C4-2B (cell line): ENCODE results near the gene B4GALNT1.
A peak's percentile ranks its signal among the peaks of the same experiment; 100 is the strongest.

ENCODE experiments used
- H3K27ac ChIP-seq: fragments of 450-650 bp; 2 replicates; pipeline ENCODE4 v1.5.1; 2017
- ZFX ChIP-seq: fragments of 450-650 bp; IDR thresholded peaks from 2 replicates; pipeline ENCODE4 v1.6.1; 2017
- TF ChIP-seq, protein P1 (sequence below): fragments of 450-650 bp; conservative IDR thresholded peaks from 2 replicates; pipeline ENCODE4 v1.5.1; 2017; ENCODE audit warnings: mild to moderate bottlenecking

Gene B4GALNT1

DNA sequence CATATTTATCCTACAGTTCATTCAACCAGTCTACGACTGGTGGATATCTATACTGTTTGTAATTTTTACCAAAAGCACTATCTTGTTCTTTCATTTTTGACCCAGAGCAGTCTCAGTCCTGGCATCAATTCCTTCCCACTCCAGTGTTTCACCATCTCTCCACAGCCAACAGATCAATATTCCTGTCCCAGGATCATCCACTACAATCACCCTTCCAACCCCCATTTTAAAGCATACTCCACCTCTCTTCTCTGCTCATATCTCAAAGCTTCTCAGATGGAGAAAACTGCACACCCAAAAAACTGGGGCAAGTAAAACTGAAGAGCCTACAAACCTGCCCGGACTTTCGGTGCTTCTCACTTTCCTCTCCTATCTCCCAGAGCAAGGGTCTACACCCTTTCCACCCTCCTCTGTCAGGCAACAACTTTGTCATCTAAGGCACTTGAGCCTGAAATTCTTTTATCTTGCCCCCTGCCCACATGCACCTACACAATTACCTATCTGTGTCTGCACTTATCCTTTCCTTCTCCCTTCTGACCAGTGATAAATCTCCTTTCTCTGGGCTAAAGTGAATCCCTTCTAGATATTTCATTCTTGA lies 46.1 kb downstream of the B4GALNT1 start:
- no peak for TF ChIP-seq ZFX
- H3K27ac ChIP-seq = no peak overlapping the region

DNA sequence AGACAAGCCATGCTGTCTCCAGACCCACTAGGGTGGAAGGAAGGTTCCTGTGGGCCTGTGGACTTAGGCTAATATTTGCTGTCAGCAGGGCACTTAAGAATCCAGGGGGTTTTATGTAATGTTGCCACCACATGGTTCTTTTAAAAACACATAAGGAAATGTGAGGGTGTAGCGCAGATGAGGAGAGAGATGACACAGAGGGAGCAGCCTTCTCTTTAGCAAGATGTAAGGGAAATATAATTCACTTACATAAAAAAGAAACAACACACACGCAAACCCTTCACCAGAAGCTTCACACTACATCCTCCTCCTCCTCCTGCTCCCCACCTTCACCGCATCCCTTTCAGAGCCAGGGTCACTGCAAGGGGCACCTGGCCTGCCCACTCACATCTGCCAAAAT lies 46.9 kb downstream of the B4GALNT1 start:
- TF ChIP-seq, protein P1, sequence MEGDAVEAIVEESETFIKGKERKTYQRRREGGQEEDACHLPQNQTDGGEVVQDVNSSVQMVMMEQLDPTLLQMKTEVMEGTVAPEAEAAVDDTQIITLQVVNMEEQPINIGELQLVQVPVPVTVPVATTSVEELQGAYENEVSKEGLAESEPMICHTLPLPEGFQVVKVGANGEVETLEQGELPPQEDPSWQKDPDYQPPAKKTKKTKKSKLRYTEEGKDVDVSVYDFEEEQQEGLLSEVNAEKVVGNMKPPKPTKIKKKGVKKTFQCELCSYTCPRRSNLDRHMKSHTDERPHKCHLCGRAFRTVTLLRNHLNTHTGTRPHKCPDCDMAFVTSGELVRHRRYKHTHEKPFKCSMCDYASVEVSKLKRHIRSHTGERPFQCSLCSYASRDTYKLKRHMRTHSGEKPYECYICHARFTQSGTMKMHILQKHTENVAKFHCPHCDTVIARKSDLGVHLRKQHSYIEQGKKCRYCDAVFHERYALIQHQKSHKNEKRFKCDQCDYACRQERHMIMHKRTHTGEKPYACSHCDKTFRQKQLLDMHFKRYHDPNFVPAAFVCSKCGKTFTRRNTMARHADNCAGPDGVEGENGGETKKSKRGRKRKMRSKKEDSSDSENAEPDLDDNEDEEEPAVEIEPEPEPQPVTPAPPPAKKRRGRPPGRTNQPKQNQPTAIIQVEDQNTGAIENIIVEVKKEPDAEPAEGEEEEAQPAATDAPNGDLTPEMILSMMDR = no peak
- TF ChIP-seq ZFX = no peak
- H3K27ac ChIP-seq = no peak overlapping the region

DNA sequence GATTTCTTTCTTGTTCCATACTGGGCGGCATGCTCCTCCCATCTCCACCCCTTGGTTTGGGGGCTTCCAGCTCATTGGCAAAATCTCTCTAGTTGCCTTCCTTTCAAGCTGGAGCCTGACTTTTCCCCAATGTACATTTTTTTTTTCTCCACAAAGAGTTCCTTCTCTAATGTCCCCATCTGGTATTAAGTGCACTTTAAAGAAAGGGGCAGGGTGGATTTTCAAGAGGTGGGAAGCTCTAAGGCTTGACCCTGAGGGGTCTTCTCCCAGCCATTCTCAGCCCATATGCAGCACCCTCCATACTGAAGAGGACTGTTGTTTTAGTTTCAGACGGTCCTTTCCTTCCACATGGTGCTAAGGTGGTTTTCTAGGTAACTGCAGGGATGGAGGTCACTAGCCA lies 47.8 kb downstream of the B4GALNT1 start:
- TF ChIP-seq, protein P1 = no peak
- TF ChIP-seq ZFX = no peak
- no peak overlapping the region for H3K27ac ChIP-seq

DNA sequence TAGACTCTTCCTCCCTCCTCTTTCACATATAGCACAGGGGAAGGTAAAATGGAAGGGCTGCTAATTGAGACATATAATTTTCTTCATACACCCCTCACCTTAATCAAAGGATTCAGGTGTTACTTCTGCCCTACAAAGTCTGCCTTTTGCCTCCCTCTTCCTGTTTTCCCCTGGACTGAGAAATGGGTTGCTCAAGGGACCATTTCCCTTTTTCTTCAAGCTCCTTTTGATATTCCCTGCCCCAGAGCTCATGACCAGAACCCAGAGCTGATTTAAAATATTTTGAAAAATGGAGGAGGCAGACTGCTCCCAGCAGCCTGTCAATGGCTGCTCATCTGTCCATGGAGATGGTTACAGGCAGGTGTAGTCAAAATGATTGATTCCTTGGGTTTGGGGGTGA lies 48.3 kb downstream of the B4GALNT1 start:
- TF ChIP-seq, protein P1 = no peak
- no peak for TF ChIP-seq ZFX
- no peak overlapping the region for H3K27ac ChIP-seq

DNA sequence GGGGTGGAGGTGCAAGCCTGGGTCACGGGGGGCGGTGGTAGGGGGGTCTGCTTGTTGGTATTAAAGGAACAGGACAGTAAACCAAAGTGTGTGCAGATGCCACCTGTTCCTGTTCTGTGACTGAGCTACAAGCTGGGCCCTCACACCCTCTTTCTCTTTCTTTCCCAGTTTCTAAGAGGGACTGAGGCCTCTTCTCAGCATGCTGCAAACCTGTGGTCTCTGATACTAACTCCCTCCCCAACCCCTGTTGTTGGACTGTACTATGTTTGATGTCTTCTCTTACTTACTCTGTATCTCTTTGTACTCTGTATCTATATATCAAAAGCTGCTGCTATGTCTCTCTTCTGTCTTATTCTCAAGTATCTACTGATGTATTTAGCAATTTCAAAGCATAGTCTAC lies 49.0 kb downstream of the B4GALNT1 start:
- H3K27ac ChIP-seq = no peak overlapping the region
- TF ChIP-seq ZFX = no peak
- TF ChIP-seq, protein P1 = no peak

DNA sequence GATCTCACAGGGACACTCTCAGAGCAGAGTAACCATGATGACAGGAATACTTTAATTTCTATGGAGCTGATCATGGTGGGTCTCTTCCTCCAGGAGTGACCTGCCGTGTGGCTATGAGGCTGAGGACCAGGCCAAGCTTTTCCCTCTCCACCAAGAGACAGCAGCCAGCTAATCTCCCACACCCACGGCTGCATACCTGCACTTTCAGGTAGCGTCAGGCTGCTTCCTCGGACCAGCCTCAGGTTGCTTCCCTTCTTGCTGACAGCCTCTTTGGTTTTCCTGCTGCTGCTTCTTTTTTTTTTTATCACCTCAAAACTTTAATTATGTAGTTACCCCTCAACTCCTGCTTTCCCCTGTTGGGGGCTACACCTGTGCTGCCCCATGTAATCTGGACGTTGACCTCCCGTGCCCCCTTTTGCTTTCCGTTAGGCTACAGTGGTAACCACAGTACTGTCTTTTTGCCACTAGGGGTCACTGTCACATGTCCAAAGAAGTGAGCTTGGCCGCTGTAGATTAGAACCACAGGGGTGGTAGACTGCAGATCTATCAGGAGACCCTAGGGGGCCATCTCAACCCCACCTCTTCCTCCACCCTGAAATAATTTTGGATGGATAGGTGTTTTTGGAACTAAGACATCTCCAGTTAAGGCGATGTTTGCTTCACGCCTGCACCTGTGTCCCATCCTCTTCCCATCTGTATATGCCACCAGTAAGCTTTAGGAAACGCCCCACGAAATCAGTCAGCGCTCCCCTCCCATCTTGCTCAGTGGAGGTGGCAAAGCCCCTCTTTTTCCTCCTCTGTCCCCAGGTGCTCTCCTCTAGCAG lies 49.8 kb downstream of the B4GALNT1 start:
- TF ChIP-seq, protein P1 = peak; percentile 96
- TF ChIP-seq ZFX = no peak

DNA sequence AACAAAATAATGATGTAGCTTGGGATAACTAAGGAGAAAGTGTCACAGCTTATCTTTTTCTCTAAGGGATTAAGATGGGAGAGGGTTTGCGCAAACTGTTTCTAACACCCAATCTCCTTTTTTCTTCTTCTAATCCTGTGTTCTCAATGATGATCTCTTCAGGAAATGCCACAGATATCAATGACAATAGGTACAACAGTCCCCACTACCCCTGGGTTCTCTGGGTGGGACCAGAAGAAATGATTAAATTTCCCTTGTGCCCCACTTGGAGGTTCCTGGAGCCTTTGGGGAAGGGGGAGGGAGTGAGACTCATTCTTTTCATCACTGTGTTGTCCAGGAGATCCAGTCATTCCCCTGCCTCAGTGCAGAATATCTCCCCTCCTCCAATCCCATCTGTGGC lies 50.6 kb downstream of the B4GALNT1 start:
- TF ChIP-seq, protein P1 = no peak
- no peak for TF ChIP-seq ZFX

More for the DNA sequence above, 49.8 kb downstream of the B4GALNT1 start:
- H3K27ac ChIP-seq = no peak overlapping the region

More for the DNA sequence above, 50.6 kb downstream of the B4GALNT1 start:
- no peak overlapping the region for H3K27ac ChIP-seq
